Measurements from ENCODE around the gene AGAP1.

The AGAP1 gene

GRCh38 chr2:235964787-235965390, 471.0 kb downstream of the AGAP1 start:
- DNase-seq (ENCODE audit: low read depth in 2 of 2): no peak

DNA sequence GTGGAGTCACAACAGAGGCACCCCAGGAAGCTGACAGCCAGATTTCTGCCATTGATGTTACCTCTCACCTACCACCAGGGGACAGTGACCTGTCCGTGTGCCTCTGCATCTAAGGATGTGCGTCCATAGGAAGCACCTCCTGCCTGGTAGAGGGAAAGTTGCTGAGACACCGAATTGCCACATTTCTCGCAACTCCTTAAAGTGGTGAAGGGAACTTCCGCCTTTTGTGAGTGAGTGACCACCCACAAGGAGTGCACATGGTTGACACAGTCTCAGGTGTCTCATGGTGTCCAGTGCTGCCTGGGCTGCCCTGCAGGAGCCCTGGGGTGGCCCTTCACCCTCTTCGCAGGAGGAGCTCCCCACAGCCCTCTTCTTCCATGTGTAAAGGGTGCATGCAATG, 472.6 kb downstream of the AGAP1 start:
- no peak for DNase-seq (ENCODE audit: low read depth in 2 of 2)

- no peak for DNase-seq (ENCODE audit: low read depth in 2 of 2)
Observed at GRCh38 chr2:235966932-235967757, 473.3 kb downstream of the AGAP1 start.

DNA sequence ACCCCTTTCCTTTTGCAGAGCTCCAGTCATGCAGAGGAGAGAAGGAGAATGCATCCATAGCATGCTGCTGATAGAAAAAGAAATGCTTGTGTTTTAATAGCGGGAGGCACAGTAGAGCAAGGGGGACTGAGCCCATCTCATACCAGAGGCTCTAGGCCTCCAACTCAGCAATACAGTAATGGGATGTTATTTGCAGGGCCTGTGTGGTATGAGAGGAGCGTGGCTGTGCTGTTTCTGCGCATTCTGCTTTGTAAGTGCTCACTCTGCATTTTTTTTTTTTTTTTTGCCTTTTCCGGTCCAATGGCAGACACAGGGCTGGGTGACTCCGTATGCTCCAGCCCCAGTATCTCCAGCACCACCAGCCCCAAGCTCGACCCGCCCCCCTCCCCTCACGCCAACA, 474.3 kb downstream of the AGAP1 start:
- DNase-seq (ENCODE audit: low read depth in 2 of 2): no peak

GRCh38 chr2:235968616-235969324, 474.9 kb downstream of the AGAP1 start:
- DNase-seq (ENCODE audit: low read depth in 2 of 2): no peak

GRCh38 chr2:235970204-235971040, 476.6 kb downstream of the AGAP1 start:
- no peak for DNase-seq (ENCODE audit: low read depth in 2 of 2)

GRCh38 chr2:235976516-235976915, 482.7 kb downstream of the AGAP1 start:
- no peak for DNase-seq (ENCODE audit: low read depth in 2 of 2)

DNA sequence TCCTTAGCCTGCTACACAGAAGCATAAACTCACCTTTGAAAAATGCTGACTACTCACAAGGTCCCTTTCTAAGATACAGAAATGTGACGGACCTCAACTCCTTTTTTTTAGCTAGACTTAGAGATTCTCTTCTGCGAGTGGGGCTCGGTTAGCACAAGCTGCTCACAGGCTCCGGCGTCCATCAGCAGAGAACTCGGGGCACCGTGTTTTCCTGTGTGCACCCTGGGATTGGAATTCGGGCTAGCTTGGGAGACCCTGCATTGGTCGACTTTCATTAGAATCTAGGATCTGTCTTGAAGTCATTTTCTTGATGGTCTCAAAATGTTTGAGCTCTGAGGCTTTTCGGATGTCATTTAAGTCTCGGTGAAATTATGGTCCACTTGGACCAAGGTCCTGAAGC, 483.1 kb downstream of the AGAP1 start:
- no peak for DNase-seq (ENCODE audit: low read depth in 2 of 2)

- no peak for DNase-seq (ENCODE audit: low read depth in 2 of 2)
Observed at GRCh38 chr2:235977445-235977844, 483.6 kb downstream of the AGAP1 start.

DNA sequence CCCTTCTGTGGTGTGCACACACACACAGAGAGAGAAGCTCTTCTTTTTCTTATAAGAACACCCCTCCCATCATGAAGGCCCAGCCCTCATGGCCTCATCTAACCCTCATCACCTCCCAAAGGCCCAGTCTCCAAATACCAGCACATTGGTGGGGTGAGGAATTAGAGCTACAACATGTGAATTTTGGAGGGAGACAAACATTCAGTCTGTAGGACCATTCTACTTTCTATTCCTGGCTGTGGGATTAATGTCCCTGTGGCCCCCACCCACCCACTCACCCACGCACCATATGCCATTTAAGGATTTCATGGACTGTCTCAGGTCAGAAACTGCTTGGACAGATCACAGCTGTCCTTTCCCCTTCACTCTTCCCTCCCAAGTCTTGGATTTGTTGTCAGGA, 484.2 kb downstream of the AGAP1 start:
- DNase-seq (ENCODE audit: low read depth in 2 of 2): no peak

DNA sequence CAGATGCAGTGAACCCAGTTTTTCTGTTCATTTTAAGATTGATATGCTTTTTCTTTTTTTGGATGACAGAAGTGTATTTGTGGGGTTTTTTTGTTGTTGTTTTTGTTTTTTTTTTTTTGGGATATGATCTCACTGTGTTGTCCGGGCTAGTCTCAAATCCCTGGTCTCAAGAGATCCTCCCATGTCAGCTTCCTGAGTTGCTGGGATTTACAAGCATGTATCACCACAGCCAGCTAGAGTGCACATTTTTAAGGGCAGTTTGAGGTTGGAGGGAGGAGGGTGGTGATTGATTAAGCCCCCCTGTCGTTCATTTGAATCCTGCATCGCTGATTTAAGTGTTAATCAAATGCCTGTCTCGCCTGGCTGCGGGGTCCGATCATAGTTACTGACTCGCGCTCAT, 485.2 kb downstream of the AGAP1 start:
- DNase-seq (ENCODE audit: low read depth in 2 of 2): no peak

- no peak for DNase-seq (ENCODE audit: low read depth in 2 of 2)
Observed at GRCh38 chr2:235979753-235980435, 486.1 kb downstream of the AGAP1 start.

DNA sequence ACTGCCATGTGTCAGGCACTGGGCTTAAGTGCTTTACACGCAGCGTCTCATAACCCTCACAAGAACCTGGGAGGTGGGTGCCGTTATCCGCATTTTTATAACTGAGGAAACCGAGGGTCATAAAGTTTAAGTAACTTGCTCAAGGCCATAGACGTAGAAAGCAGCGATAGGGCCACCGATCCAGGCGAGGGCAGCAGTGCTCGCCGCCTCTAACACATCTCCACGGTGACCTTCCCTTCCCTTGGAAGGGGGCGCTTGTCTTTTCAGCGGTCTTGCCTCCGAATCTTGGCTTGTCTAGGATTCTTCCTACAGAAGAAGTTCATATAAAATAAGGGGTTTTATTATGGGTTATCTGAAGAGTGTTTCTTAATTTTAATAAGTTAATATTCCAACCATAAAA, 487.8 kb downstream of the AGAP1 start:
- no peak for DNase-seq (ENCODE audit: low read depth in 2 of 2)

DNA sequence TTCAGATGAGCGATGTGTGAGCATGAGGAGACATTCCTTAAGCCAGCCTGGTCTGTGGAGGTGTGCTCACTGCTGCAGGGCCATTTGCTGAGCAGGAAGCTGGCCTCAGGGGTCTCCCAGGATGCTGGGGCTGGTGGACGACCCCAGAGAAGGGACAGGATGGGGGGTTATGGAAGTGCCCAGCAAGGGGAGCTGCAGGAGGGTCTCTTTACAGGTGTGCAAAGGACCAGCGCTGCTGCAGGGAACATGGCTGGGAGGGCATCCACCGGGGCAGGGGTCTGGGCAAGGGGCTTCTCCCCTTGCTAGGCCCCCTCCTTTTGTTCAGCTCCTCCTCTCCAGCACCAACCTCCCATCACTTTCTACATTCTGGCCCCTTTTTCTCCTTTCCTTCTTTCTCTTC, 489.2 kb downstream of the AGAP1 start:
- no peak for DNase-seq (ENCODE audit: low read depth in 2 of 2)

- no peak for DNase-seq (ENCODE audit: low read depth in 2 of 2)
Observed at GRCh38 chr2:235984552-235984951, 490.7 kb downstream of the AGAP1 start.

- no peak for DNase-seq (ENCODE audit: low read depth in 2 of 2)
Observed at GRCh38 chr2:235986361-235986760, 492.5 kb downstream of the AGAP1 start.

GRCh38 chr2:235988271-235989015, 494.6 kb downstream of the AGAP1 start:
- no peak for DNase-seq (ENCODE audit: low read depth in 2 of 2)

- DNase-seq (ENCODE audit: low read depth in 2 of 2): no peak
Observed at GRCh38 chr2:235989591-235989990, 495.7 kb downstream of the AGAP1 start.

DNA sequence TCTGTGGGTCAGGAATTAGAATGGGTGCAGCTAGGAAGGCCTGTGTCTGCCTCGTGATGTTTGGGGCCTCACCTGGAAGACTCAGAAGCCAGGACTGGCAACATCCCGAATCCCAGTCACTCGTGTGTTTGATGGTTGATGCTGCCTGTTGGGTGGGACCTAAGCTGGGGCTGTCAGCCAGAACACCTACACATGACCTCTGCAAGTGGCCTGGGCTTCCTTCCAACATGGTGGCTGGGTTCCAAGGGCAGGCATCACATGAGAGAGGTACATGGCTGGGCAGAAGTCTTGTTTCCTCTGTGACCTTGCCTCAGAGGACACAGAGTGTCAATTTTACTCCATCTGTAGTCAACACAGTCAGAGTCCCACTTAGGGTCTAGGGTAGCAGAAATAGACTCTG, 496.5 kb downstream of the AGAP1 start:
- DNase-seq (ENCODE audit: low read depth in 2 of 2): no peak

- DNase-seq (ENCODE audit: low read depth in 2 of 2): no peak
Observed at GRCh38 chr2:235992024-235992423, 498.2 kb downstream of the AGAP1 start.

DNA sequence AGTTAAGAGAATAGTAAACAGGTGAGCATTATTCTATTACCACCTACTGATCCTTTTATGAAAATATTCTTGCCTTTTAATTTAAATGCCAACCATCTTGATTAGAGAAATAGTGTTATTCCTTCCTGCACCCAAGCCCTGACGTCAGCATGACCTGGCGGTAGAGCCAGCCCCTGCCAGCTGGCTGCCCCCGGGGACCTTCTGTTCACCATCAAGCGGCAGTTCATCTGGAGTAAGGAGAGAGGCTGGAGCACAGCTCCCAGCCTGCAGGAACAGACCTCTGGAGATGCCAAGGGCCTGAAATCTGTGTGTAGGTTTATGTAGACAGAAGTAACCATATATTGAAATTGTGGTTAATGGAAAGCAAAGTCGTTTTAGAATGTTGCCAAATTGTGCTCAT, 502.6 kb downstream of the AGAP1 start:
- DNase-seq (ENCODE audit: low read depth in 2 of 2): no peak
